Dedifferentiated amniotic fluid mesenchymal stem cell (primary cell): ENCODE data around the gene TANGO6.
A peak's percentile ranks its signal among the peaks of the same experiment; 100 is the strongest.
"Not testable (repeated sequence)": the region's sequence is repeated elsewhere in the genome, so short reads cannot be mapped to it uniquely, and the experiment has no call there.

ENCODE experiments used
- DNase-seq: peaks from one replicate; pipeline ENCODE4 v3.0.0-alpha.2; 2016; ENCODE audit errors: extremely low spot score

The TANGO6 gene

DNA sequence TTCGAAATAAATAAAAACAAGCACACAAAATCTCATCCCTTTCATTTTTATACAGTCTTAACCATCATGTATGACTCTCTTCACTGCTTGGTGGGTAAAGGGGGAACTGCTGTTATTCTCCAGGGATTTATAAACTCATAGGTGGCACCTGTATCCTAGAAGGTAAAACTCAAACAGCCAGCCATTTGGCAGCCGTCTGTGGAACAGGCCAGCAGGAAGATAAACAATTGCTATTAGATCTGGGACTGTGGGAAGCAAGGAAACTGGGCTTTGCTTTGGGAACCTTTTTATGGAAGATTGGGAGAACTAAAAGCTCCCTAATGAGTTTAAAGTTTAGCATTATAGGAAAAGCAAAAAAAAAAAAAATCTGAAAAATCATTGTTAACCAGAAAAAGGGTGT, 126.0 kb downstream of the TANGO6 start:
- no peak for DNase-seq

DNA sequence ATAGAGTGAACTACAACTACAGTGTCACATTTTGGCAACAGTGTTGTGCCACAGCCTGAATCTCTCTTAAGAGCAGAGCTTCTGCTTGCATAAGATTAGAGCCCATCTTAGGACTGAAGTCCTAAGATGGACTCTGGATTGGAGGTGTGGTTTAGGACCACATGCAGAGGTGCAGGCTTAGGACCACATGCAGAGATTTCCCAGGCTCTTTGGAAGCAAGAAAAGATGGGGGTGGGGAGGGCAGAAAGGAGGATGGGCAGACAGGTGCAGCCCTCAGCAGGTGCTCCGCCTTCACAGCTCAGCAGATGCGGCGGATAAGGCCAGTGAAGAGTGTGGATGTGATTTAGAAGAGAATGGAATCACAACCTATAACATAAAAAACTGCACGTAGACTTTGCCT, 128.7 kb downstream of the TANGO6 start:
- no peak for DNase-seq

DNA sequence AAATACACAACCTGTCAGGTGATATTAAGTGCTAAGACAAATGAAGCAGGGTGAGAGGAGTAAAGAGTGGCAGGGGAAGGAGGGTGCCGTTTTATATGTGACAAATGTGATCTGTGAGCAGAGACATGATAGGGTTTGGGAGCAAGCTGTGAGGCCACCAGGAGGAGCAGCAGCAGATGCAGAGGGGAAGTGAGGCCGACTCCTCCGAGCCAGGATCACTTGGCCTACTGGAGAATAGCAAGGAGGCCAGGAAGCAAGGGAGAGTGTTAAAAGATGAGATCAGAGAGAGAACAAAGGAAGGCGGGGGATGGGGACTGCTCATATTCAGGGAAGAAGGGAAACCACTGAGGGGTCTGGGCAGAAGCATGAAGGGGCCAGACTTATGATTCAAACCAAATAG, 129.4 kb downstream of the TANGO6 start:
- no peak for DNase-seq

DNA sequence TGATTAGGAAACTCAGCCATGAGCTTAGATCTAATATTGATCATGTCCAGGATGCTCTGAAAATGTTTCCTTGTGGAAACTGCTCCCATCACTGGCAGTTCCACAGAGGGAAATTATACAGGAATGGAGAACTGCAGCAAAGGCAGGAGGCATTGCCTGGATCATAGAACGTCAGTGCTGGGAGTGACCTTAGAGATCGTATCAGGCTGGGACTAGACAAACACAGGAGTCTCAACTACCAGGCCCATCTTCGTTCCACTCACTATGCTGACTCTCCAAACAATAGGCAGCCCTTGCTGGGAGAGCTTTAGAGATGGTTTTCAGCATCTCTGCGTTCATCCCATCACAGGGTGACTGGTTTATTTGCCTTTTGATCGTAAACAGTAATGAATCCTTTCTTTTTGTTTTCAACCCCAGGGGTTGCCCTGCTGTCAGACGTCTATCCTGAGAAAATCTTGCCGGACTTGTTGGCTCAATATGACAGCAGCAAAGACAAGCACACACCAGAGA, 130.3 kb downstream of the TANGO6 start:
- DNase-seq = no peak

DNA sequence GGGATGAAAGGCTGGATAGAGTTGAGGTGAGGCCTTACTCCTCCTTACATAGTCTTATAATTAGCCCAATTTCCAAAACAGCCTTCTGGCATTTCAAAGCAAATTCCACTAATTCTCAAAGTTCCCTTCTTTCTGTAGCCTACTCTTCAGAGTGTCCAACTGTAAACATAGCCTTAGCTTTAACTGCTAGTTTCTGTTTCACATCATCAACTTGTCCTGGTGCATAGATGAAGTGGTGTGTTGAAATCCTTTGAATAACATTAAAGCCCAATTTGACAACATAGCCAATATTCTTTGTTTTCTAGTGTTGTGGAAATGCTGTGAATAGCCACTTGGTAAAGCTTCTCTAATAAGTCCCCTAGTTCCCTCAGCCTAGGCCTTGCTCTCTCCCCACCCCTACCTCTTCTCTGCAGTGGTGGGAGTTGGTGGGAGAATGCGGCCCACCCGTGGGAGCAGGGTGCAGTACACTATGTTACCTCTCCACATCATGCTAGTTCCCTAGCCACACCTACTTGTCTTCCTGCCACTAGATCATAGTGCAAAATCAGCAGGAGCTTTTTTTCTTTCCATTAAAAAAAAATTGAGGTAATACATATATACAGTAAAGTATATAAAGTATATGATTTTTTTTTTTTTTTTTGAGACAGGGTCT, 135.1 kb downstream of the TANGO6 start:
- DNase-seq = no peak

DNA sequence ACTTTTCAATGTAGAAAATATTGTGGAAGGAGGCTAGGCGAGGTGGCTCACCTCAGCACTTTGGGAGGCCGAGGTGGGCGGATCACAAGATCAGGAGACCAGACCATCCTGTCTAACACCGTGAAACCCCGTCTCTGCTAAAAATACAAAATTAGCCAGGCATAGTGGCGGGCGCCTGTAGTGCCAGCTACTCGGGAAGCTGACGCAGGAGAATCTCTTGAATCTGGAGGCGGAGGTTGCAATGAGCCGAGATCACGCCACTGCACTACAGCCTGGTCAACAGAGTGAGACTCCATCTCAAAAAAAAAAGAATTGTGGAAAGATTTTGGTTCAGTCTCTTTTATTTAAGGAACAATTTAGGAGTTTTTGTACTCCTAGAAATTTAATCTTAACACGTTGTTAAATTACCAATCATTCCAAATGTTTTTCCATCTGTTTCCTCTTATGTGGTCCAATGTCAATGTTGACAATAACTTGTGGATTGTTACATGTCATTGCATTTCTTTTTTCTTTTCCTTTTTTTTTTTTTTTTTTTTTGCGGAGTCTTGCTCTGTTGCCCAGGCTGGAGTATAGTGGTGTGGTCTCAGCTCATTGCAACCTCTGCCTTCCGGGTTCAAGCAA, 137.5 kb downstream of the TANGO6 start:
- DNase-seq = no peak

DNA sequence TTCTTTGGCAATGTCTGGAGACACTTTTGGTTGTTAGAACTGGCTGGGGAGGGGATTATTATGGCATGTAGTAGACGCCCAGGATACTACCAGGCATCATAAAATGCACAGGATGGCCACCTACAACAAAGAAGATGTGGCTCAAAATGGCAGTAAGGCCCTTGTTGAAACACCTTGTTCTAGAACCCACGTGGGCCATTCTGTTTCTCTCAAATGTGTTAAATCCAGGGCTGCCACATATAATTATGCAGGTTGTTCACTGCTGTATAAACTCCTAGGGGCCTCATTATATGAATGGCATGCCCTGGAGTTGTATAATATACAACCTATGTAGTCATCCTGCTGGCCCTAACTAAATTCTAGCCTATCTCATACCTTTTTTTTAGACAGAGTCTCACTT, 138.6 kb downstream of the TANGO6 start:
- DNase-seq = no peak

DNA sequence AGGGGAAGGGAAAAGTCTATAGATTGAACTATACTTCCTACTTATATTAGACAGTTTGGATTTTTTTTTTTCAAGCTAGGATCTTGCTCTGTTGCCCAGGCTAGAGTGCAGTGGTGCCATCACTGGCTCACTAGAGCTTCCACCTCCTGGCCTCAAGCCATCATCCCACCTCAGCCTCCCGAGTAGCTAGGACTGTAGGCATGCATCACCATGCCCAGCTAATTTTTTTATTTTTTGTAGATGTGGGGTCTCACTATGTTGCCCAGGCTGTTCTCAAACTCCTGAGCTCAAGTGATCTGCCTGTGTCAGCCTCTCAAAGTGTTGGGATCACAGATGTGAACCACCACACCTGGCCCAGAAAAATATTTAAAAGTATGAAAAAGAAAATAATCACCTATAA, 141.1 kb downstream of the TANGO6 start:
- no peak for DNase-seq

DNA sequence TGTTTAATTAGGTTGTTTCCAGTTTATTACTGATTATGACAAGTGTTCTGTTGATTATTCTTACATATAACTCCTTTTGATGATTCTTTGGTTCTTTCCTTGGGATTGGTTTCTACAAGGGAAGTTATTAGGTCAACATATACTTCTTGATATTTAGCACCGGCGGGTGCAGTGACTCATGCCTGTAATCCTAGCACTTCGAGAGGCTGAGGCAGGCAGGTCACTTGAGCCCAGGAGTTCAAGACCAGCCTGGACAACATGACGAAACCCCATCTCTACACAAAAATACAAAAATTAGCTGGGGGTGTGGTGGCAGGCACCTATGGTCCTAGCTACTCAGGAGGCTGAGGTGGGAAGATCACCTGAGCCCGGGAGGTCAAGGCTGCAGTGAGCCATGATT, 141.9 kb downstream of the TANGO6 start:
- no peak for DNase-seq

DNA sequence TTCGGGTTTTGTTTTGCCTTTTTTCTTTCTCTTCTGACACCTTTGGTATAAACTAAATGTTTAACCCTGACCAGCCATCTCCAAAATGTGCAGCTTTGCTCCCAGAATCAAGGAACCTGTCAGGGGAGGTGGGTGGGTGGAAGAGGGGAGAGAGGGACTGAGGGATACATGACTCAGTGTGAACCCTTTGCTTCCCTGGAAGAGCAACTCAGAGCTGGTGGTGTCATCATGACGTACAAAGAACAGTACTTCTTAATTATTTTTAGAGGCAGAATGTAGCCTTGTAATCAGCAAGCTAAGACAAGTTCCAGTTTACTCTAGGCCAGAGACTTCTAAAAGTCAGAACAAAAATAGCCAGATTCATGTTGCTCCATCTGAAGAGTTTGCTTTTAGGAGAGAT, 142.5 kb downstream of the TANGO6 start:
- DNase-seq = no peak

DNA sequence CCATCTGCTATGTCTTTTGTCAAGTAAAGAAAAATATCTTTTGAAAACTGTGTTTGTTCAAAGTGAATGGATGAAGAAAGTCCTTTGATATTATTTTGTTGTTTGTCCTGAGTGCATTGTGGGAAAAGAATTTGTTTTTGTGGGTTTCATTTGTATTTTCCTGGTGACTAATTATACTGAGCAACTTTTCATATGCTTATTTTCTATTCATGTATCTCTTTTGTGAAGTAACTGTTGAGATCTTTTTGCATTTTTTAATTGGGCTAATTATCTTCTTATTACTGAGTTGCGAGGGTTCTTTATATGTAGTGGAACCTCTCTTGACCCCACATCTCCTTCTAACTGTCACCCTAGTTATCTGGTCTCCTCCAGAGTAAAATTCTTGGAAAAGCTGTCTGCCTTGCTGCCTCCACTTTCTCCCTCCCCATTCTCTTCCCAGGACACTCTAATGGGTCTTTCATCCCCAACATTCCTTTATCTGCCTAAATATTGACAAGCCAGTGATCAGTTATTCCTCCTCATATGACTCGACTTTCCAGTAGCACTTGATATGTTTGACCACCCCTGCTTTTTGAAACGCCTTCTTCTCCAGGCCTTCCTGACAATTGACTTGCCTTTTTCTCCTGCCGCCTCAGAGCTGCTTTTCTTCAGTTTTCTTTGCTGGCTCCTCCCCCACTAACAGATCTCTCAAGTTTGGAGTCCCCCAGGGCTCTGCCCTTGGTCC, 144.6 kb downstream of the TANGO6 start:
- DNase-seq = no peak

DNA sequence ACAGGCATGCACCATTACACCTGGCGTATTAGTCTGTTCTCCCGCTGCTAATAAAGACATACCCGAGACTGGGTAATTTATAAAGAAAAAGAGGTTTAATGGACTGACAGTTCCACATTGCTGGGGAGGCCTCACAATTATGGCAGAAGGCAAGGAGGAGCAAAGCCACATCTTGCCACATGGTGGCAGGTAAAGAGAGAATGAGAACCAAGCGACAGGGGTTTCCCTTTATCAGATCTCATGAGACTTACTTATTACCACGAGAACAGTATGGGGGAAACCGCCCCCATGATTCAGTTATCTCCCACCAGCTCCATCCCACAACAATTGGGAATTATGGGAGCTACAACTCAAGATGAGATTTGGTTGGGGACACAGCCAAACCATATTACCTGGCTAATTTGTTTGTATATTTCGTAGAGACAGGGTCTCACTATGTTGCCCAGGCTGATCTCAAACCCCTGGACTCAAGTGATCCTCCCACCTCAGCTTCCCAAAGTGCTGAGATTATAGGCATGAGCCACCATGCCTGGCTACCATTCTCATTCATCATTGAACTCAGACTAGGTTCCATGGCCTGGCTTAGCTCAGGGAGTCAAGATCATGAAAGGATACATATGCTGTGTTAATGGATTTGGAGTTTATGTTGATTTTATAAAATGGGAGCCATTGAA, 147.0 kb downstream of the TANGO6 start:
- not testable (repeated sequence) for DNase-seq

DNA sequence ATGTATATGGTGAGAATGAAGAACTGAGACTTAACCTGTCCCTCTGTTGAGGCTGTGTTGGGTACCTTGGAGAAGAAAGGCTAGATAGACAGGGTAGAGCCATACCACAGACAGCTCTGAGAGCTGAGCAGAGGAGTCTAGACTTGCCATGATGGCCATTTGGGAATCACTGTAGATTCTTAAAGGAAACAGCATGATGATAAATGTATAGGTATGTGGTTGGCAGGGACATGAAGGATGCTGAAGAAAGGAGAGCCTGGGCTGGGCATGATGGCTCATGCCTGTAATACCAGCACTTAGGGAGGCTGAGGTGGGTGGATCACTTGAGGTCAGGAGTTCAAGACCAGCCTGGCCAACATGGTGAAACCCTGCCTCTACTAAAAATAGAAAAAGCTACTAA, 147.7 kb downstream of the TANGO6 start:
- no peak for DNase-seq

DNA sequence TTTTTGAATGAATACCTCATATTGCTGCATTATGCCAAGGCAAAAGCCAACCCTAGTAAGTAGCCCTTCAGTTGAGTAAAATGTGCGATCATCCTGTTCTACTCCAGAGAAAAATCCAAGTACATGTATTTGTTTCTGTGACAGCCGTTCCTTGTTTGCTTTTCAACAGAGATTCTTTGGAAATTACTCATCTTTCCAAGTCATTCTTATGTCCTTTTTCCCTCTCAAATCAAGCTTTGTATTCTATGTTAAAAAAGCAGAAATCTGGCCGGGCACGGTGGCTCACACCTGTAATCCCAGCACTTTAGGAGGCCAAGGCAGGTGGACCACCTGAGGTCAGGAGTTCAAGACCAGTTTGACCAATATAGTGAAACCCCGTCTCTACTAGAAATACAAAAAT, 149.2 kb downstream of the TANGO6 start:
- peak; percentile 55 for DNase-seq

DNA sequence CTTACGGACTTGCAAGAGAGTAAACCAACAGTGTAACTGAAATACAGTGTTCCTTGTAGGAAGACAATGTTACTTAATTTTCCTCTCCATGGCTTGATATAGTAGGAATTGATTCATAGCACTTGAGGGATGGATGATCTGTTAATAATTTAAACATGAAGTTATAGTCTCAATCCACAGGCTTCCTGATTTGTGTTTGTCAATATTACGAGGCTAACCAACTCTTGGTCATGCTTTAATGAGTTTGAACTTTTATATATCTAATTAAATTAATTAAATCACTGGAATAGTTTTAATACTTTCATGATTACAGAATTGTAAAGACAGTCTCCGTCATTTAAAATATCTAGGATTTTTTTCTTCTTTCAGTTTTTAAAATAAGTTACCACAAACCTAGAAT, 150.1 kb downstream of the TANGO6 start:
- no peak for DNase-seq

DNA sequence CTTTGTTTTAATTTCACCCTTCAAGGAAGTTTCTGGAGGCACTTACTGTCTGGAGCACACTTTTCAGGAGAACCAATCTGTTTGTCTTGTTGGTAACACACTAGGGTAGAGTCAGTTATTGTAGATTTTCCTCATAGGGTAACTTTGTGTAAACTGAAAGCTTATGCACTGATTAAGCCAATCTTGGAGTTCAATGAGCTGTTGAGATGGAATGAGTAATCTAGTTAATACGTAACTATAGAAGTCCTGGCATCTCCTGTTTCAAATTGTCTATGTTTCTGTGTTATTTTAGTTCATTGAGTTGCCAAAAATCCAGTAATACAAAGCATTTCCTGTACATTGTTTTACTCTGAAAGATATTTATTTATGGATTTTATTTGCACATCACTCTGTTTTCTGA, 150.6 kb downstream of the TANGO6 start:
- DNase-seq = peak; percentile 88

DNA sequence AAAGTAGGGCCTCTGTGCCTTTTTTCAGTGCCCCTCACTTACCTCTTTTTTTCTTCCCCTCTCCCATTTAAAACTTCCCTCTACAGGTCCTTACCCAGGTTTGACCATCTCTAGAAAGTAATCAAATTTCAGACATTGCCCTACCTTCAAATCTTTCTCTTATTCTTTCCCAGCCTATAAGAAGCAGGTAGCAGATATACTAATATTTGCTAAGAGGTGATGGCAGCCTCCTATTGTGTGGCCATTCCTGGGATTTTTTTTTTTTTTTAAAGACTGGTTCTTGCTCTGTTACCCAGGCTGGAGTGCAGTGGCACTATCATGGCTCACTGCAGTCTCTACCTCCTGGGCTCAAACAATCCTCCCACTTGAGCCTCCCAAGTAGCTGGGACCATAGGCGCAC, 151.0 kb downstream of the TANGO6 start:
- DNase-seq = no peak

DNA sequence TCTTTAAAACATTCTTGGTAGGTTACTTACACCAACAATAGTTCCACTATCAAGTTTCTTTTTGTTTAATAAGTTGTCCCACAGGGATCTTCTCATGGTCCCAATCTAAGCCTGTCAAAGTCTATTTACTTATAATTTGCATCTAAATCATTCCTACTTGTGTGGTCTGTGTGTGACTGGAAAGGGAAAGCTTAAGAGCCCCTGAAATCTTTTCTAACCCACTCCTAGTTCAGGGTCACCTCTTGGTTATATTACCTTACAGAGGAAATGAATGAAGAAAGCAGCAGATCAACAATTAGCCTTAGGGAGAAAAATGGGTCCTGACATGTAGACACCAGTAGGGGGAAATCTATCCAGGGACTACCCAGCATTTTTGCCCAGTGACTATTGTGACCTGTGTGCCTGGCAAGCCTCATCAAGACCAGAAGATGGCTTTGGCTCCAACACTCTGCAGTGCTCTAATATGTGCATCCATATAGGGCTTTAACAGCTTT, 151.7 kb downstream of the TANGO6 start:
- no peak for DNase-seq

DNA sequence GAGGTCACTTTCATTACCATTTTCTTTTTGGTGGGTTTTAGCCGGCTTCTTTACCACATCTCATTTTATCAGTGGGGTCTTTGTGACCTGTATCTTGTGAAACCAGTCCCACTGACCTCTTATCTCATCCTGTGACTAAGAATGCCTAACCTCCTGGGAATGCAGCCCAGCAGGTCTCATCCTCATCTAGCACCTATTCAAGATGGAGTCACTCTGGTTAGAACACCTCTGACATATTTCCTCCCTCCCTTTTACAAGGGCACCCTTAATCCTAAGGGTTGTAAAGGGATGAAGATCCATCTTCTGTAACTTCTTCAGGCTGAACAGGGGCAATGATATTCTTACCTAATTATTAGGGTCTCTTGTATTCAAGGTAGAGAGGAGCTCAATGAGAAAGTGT, 154.2 kb downstream of the TANGO6 start:
- no peak for DNase-seq

DNA sequence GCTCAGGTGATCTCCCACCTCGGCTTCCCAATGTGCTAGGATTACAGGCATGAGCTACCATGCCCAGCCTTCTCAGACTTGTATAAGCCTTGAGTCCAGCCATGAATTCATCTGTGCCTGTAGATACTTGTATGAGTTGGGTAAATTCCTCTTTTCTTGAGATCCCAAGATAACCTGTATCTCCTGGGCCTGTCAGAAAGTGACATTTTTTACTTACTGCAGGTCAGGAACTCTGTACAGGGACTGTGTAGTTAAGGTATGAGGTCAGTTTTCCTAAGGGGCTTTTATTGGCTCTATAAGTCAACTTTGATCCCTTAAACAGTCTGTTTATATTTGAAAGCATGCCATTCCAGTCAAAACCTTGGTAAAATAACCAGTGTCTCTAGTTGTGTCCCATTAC, 155.8 kb downstream of the TANGO6 start:
- no peak for DNase-seq

DNA sequence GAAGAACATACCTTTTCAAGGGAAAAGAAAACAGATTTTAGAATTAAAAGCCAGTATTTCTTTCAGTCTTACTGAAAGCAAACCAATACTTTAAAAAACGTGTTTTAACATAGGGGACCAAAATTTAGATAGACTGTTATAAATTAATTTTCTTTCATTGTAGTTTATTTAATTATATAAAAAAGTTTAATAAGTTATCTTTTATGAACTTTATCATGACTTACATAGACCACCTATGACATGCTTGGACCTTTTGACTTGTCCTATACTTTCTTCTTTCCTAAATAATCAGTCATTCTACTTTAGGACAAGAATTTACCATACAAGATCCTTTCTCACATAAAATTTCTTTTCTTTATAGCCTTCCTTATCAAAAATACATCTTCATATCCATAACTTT, 160.2 kb downstream of the TANGO6 start:
- no peak for DNase-seq

DNA sequence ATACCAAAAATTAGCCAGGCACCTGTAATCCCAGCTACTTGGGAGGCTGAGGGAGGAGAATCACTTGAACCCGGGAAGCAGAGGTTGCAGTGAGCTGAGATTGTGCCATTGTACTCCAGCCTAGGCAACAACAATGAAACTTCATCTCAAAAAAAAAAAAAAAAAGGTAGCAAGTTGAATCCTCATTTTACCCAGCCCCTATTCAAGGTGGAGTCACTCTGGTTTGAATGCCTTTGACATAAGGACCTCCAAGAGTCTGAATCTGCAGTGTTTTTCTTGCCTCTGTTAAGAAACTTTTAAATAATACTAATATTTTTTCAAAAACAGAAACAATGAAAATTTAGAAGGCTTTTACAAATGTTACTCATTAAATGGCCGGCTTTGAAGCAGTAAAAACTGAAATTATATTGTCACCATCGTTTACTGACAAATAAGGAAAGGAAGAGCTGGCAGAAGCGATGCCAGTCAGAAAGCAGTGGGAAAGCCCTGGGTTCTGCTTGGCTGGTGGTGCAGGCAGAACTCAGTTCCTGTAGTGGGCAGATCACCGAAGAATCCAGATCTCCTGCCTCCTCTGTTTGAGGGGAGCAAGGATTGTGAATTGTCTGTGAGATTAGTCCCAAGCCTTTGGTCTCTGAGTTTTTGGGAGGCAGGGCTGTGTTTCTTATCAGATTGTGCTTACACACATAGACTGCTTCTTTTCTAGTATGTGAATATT, 162.5 kb downstream of the TANGO6 start:
- DNase-seq = no peak
